Measurements from ENCODE around the gene RBBP5.
A peak's percentile ranks its signal among the peaks of the same experiment; 100 is the strongest.

Gene RBBP5

GRCh38 chr1:205129447-205130029 is 7.8 kb upstream of the RBBP5 start:
- DNase-seq: no peak

GRCh38 chr1:205128050-205128449 is 6.3 kb upstream of the RBBP5 start:
- no peak for DNase-seq

- DNase-seq: no peak
Measured at GRCh38 chr1:205127646-205128045, 5.9 kb upstream of the RBBP5 start.

- DNase-seq: no peak
Measured at GRCh38 chr1:205124726-205125125, 2.9 kb upstream of the RBBP5 start.

- DNase-seq: no peak
Measured at GRCh38 chr1:205122489-205122882, 708 bp upstream of the RBBP5 start.

GRCh38 chr1:205118752-205119151 is 3.0 kb downstream of the RBBP5 start:
- DNase-seq: no peak

GRCh38 chr1:205111354-205111753 is 10.4 kb downstream of the RBBP5 start:
- no peak for DNase-seq

- DNase-seq: no peak
Measured at GRCh38 chr1:205109711-205110110, 12.1 kb downstream of the RBBP5 start.

GRCh38 chr1:205109269-205109668 is 12.5 kb downstream of the RBBP5 start:
- DNase-seq: no peak

GRCh38 chr1:205108464-205108863 is 13.3 kb downstream of the RBBP5 start:
- no peak for DNase-seq

GRCh38 chr1:205107327-205107726 is 14.5 kb downstream of the RBBP5 start:
- no peak for DNase-seq

- DNase-seq: no peak
Measured at GRCh38 chr1:205102404-205102803, 19.4 kb downstream of the RBBP5 start.

- no peak for DNase-seq
Measured at GRCh38 chr1:205098242-205098641, 23.5 kb downstream of the RBBP5 start.

- DNase-seq: no peak
Measured at GRCh38 chr1:205095422-205095821, 26.4 kb downstream of the RBBP5 start.

- DNase-seq: no peak
Measured at GRCh38 chr1:205091043-205091740, 30.6 kb downstream of the RBBP5 start.

GRCh38 chr1:205088341-205088740 is 33.4 kb downstream of the RBBP5 start:
- peak; percentile 58 for DNase-seq

GRCh38 chr1:205084360-205084759 is 37.4 kb downstream of the RBBP5 start, which contains the start of gene TMEM81:
TMEM81 (minus strand) TSS chr1:205084460; CDS start chr1:205084320, 140 bp downstream.
- no peak for DNase-seq

GRCh38 chr1:205082431-205082830 is 39.3 kb downstream of the RBBP5 start:
- DNase-seq: no peak

- DNase-seq: no peak
Measured at GRCh38 chr1:205077934-205078311, 43.9 kb downstream of the RBBP5 start.

- DNase-seq: no peak
Measured at GRCh38 chr1:205077158-205077933, 44.4 kb downstream of the RBBP5 start.

- DNase-seq: no peak
Measured at GRCh38 chr1:205076245-205076761, 45.5 kb downstream of the RBBP5 start.

- no peak for DNase-seq
Measured at GRCh38 chr1:205075642-205076155, 46.1 kb downstream of the RBBP5 start.

- no peak for DNase-seq
Measured at GRCh38 chr1:205074513-205074912, 47.3 kb downstream of the RBBP5 start.

GRCh38 chr1:205074084-205074483 is 47.7 kb downstream of the RBBP5 start:
- DNase-seq: no peak

All from EL (cell line).